Mucosa of rectum (tissue), 2 donors: ENCODE data around the gene FFAR2.
"Not testable (repeated sequence)": the region's sequence is repeated elsewhere in the genome, so short reads cannot be mapped to it uniquely, and the experiment has no call there.

Experiments used
- H3K27ac ChIP-seq, 2 donors: one replicate each; pipeline ENCODE4 v1.7.0; 2013; ENCODE audit warnings: inconsistent platforms in 2 of 2, low read depth in 2 of 2, low read length in 2 of 2
- H3K27me3 ChIP-seq, 2 donors: one replicate each; pipeline ENCODE4 v1.7.0; 2013; ENCODE audit warnings: low read length in 2 of 2; ENCODE audit not compliant: control insufficient read depth in 2 of 2, insufficient read depth in 2 of 2
- H3K36me3 ChIP-seq, 2 donors: one replicate each; pipeline ENCODE4 v1.7.0; 2013; ENCODE audit warnings: low read length in 2 of 2; ENCODE audit not compliant: control insufficient read depth in 2 of 2, insufficient read depth in 2 of 2
- H3K4me1 ChIP-seq, 2 donors: one replicate each; pipeline ENCODE4 v1.7.0; 2013; ENCODE audit warnings: low read length in 2 of 2, mild to moderate bottlenecking in 1 of 2; ENCODE audit not compliant: control insufficient read depth in 2 of 2, insufficient read depth in 2 of 2
- H3K4me3 ChIP-seq, 2 donors: one replicate each; pipeline ENCODE4 v1.7.0; 2013; ENCODE audit warnings: low read length in 2 of 2
- H3K9ac ChIP-seq, 2 donors: one replicate each; pipeline ENCODE4 v1.7.0; 2013; ENCODE audit warnings: low read length in 2 of 2, low read depth in 1 of 2, mild to moderate bottlenecking in 1 of 2
- H3K9me3 ChIP-seq, 2 donors: one replicate each; pipeline ENCODE4 v1.7.0; 2013; ENCODE audit warnings: low read length in 2 of 2; ENCODE audit not compliant: control insufficient read depth in 2 of 2
- donor health status: healthy.
- donor health status: Normal muscosa, but diverticular disease.

FFAR2 gene

GRCh38 chr19:35451338-35452096, 3.5 kb downstream of the FFAR2 start:
- Histone ChIP-seq H3K36me3 (no peaks in the 10 kb centered on the region), H3K4me3 (no peak overlapping the region), H3K9ac (no peak overlapping the region), H3K27me3 (no peaks in the 10 kb centered on the region), H3K9me3 (no peaks in the 10 kb centered on the region), H3K4me1 (peaks cover 6 to 10% of the 10 kb centered on the region in 2 donors), H3K27ac (no peak overlapping the region)

GRCh38 chr19:35454663-35455062, 6.6 kb downstream of the FFAR2 start:
- Histone ChIP-seq H3K27ac (no peak overlapping the region), H3K36me3 (no peaks in the 10 kb centered on the region), H3K27me3 (no peaks in the 10 kb centered on the region), H3K4me1 (peaks cover 7 to 8% of the 10 kb centered on the region in 2 donors), H3K4me3 (no peak overlapping the region), H3K9me3 (no peaks in the 10 kb centered on the region), H3K9ac (no peak overlapping the region)

- Histone ChIP-seq H3K9ac (no peak overlapping the region), H3K9me3 (no peaks in the 10 kb centered on the region), H3K27ac (no peak overlapping the region), H3K4me3 (no peak overlapping the region), H3K4me1 (peaks cover 6 to 10% of the 10 kb centered on the region in 2 donors), H3K36me3 (no peaks in the 10 kb centered on the region), H3K27me3 (no peaks in the 10 kb centered on the region)
These were observed 7.7 kb downstream of the FFAR2 start for GRCh38 chr19:35455616-35456201.

GRCh38 chr19:35457173-35457572, 9.1 kb downstream of the FFAR2 start:
- Histone ChIP-seq H3K4me1 (peaks cover 6 to 8% of the 10 kb centered on the region in 2 donors), H3K9ac (no peak overlapping the region), H3K4me3 (no peak overlapping the region), H3K27me3 (no peaks in the 10 kb centered on the region), H3K36me3 (no peaks in the 10 kb centered on the region), H3K9me3 (no peaks in the 10 kb centered on the region), H3K27ac (no peak overlapping the region)

- Histone ChIP-seq H3K9ac (no peak overlapping the region), H3K27ac (no peak overlapping the region), H3K36me3 (no peaks in the 10 kb centered on the region), H3K27me3 (no peaks in the 10 kb centered on the region), H3K4me3 (no peak overlapping the region), H3K9me3 (no peaks in the 10 kb centered on the region), H3K4me1 (peaks cover 6 to 13% of the 10 kb centered on the region in 2 donors)
These were observed 10.1 kb downstream of the FFAR2 start for GRCh38 chr19:35458192-35458591.

- H3K27ac ChIP-seq, result peak overlapping the region in 1 of 2 donors; percentile 61
- no peak overlapping the region for H3K4me3 ChIP-seq
- H3K4me1 ChIP-seq, result peaks cover 6 to 13% of the 10 kb centered on the region in 2 donors
These were observed 10.8 kb downstream of the FFAR2 start for GRCh38 chr19:35458731-35459391.

GRCh38 chr19:35459414-35460082, 11.5 kb downstream of the FFAR2 start:
- H3K9ac ChIP-seq, result no peak overlapping the region

More at GRCh38 chr19:35458731-35459391, 10.8 kb downstream of the FFAR2 start:
- Histone ChIP-seq H3K9me3 (no peaks in the 10 kb centered on the region), H3K36me3 (no peaks in the 10 kb centered on the region), H3K9ac (no peak overlapping the region), H3K27me3 (no peaks in the 10 kb centered on the region)

GRCh38 chr19:35460608-35461007, 12.6 kb downstream of the FFAR2 start:
- Histone ChIP-seq H3K4me3 (no peak overlapping the region), H3K9ac (no peak overlapping the region), H3K4me1 (peaks cover 6 to 13% of the 10 kb centered on the region in 2 donors), H3K9me3 (no peaks in the 10 kb centered on the region), H3K27me3 (no peaks in the 10 kb centered on the region), H3K36me3 (no peaks in the 10 kb centered on the region), H3K27ac (no peak overlapping the region)

More at GRCh38 chr19:35459414-35460082, 11.5 kb downstream of the FFAR2 start:
- Histone ChIP-seq H3K4me1 (peaks cover 6 to 13% of the 10 kb centered on the region in 2 donors), H3K36me3 (no peaks in the 10 kb centered on the region), H3K27ac (peak overlapping the region in 1 of 2 donors; percentile 61), H3K27me3 (no peaks in the 10 kb centered on the region), H3K9me3 (no peaks in the 10 kb centered on the region), H3K4me3 (no peak overlapping the region)

GRCh38 chr19:35461060-35461459, 13.0 kb downstream of the FFAR2 start:
- H3K27ac ChIP-seq, result no peak overlapping the region

GRCh38 chr19:35461788-35462187, 13.7 kb downstream of the FFAR2 start:
- not testable (repeated sequence) for H3K27ac ChIP-seq, H3K9ac ChIP-seq, H3K27me3 ChIP-seq, H3K9me3 ChIP-seq, H3K4me3 ChIP-seq, H3K36me3 ChIP-seq
- H3K4me1 ChIP-seq, result peaks cover 6 to 13% of the 10 kb centered on the region in 2 donors

More at GRCh38 chr19:35461060-35461459, 13.0 kb downstream of the FFAR2 start:
- Histone ChIP-seq H3K4me1 (peaks cover 6 to 13% of the 10 kb centered on the region in 2 donors), H3K9ac (no peak overlapping the region), H3K36me3 (no peaks in the 10 kb centered on the region), H3K9me3 (no peaks in the 10 kb centered on the region), H3K27me3 (no peaks in the 10 kb centered on the region), H3K4me3 (no peak overlapping the region)
